Urinary bladder (tissue), 4 donors: ENCODE data around the gene RMI2. TPM values are rescaled to one million over a fixed set of nuclear protein-coding genes. Genes with fewer than 3 reads are reported as not detected.

Experiments used
- DNase-seq: peaks from one replicate; pipeline ENCODE4 v3.0.0-alpha.2; 2015; ENCODE audit errors: extremely low spot score
- H3K27ac ChIP-seq: one replicate; pipeline ENCODE4 v1.5.1; 2013; ENCODE audit warnings: low read depth, mild to moderate bottlenecking, moderate library complexity
- H3K36me3 ChIP-seq: one replicate; pipeline ENCODE4 v1.6.1; 2013; ENCODE audit warnings: mild to moderate bottlenecking, moderate library complexity; ENCODE audit not compliant: insufficient read depth
- H3K4me1 ChIP-seq: one replicate; pipeline ENCODE4 v1.6.1; 2013; ENCODE audit warnings: mild to moderate bottlenecking, moderate library complexity; ENCODE audit not compliant: insufficient read depth
- H3K4me3 ChIP-seq: one replicate; pipeline ENCODE4 v1.5.1; 2013; ENCODE audit warnings: low read depth, low read length
- WGBS: extraction: QIAGEN DNeasy Blood & Tissue Kit; methylation state at CpG from one replicate; pipeline ENCODE4 v1.1.7; 2013; 5-methylcytosine and 5-hydroxymethylcytosine counted together
- polyA plus RNA-seq: library from polyadenylated mRNA; stranded (reverse); fragments of 200-250 nt; gene quantifications from one replicate; pipeline ENCODE4 v1.2.3, GENCODE V29; 2013
- small RNA-seq: library from RNA; depleted of rRNA; stranded (forward); fragments of <200 nt; gene quantifications from one replicate; pipeline ENCODE3, GENCODE V24; 2014
- total RNA-seq: library from RNA; depleted of rRNA; stranded (reverse); fragments of >200 nt; gene quantifications from one replicate; pipeline ENCODE4 v1.2.3, GENCODE V29; 2014
- donor health status: healthy with polysubstance abuse.
- donor health status: healthy.

Gene RMI2
- total and polyA plus RNA-seq, 2 donors = 2.2 to 14.3 TPM

- no peaks in the 10 kb centered on the region for H3K36me3 ChIP-seq
- no peak overlapping the region for H3K27ac ChIP-seq
- no peak for DNase-seq
- no peak overlapping the region for H3K4me3 ChIP-seq
- 88% methylated on average over 10 of the region's 10 CpGs for WGBS
- H3K4me1 ChIP-seq = peaks cover 2% of the 10 kb centered on the region
Measured at GRCh38 chr16:11393861-11394592, 48.8 kb downstream of the RMI2 start.

GRCh38 chr16:11394593-11394960, 49.3 kb downstream of the RMI2 start:
- 78% methylated on average over 3 of the region's 3 CpGs for WGBS
- H3K4me3 ChIP-seq = no peak overlapping the region
- H3K36me3 ChIP-seq = no peaks in the 10 kb centered on the region
- no peak for DNase-seq
- no peak overlapping the region for H3K27ac ChIP-seq
- H3K4me1 ChIP-seq = peaks cover 2% of the 10 kb centered on the region

- 73% methylated on average over 22 of the region's 22 CpGs for WGBS
- H3K27ac ChIP-seq = no peak overlapping the region
- peaks cover 2% of the 10 kb centered on the region for H3K4me1 ChIP-seq
- DNase-seq = no peak
- H3K4me3 ChIP-seq = no peak overlapping the region
- H3K36me3 ChIP-seq = no peaks in the 10 kb centered on the region
Measured at GRCh38 chr16:11395008-11395948, 50.0 kb downstream of the RMI2 start.

- H3K36me3 ChIP-seq = no peaks in the 10 kb centered on the region
- 19% methylated on average over 3 of the region's 3 CpGs for whole genome bisulfite sequencing
- no peak for DNase-seq
- H3K4me3 ChIP-seq = no peak overlapping the region
- H3K4me1 ChIP-seq = peaks cover 2% of the 10 kb centered on the region
- H3K27ac ChIP-seq = no peak overlapping the region
Measured at GRCh38 chr16:11395949-11396240, 50.6 kb downstream of the RMI2 start.

- H3K27ac ChIP-seq = no peak overlapping the region
- H3K4me3 ChIP-seq = no peak overlapping the region
Measured at GRCh38 chr16:11396241-11397048, 51.2 kb downstream of the RMI2 start.

GRCh38 chr16:11398136-11398535, 52.9 kb downstream of the RMI2 start:
- 96% methylated on average over 10 of the region's 10 CpGs for WGBS
- Histone ChIP-seq H3K27ac (no peak overlapping the region), H3K36me3 (no peaks in the 10 kb centered on the region), H3K4me1 (no peaks in the 10 kb centered on the region), H3K4me3 (no peak overlapping the region)
- DNase-seq = no peak

More at GRCh38 chr16:11396241-11397048, 51.2 kb downstream of the RMI2 start:
- Histone ChIP-seq H3K4me1 (peaks cover 2% of the 10 kb centered on the region), H3K36me3 (no peaks in the 10 kb centered on the region)
- no peak for DNase-seq
- WGBS = 37% methylated on average over 24 of the region's 24 CpGs

- no peaks in the 10 kb centered on the region for H3K4me1 ChIP-seq
- H3K4me3 ChIP-seq = no peak overlapping the region
- no peak for DNase-seq
- no peaks in the 10 kb centered on the region for H3K36me3 ChIP-seq
- WGBS = 95% methylated on average over 14 of the region's 14 CpGs
- H3K27ac ChIP-seq = no peak overlapping the region
Measured at GRCh38 chr16:11398851-11399250, 53.6 kb downstream of the RMI2 start.

GRCh38 chr16:11399261-11399831, 54.1 kb downstream of the RMI2 start:
- no peaks in the 10 kb centered on the region for H3K4me1 ChIP-seq
- H3K36me3 ChIP-seq = no peaks in the 10 kb centered on the region
- no peak overlapping the region for H3K27ac ChIP-seq
- DNase-seq = no peak
- WGBS = 92% methylated on average over 22 of the region's 22 CpGs
- no peak overlapping the region for H3K4me3 ChIP-seq

GRCh38 chr16:11400076-11400475, 54.8 kb downstream of the RMI2 start:
- 89% methylated on average over 7 of the region's 7 CpGs for WGBS
- Histone ChIP-seq H3K36me3 (no peaks in the 10 kb centered on the region), H3K4me1 (no peaks in the 10 kb centered on the region), H3K27ac (no peak overlapping the region), H3K4me3 (no peak overlapping the region)
- DNase-seq = no peak

Small RNAs within 50 kb of the gene (small RNA-seq; reads per million reads assigned to genes)
- gene AC099489.2 (not detected), gene MIR548H2 (not detected), gene RF00019 (not detected)

Other genes with a start within 250 kb of the RMI2 start
- gene SOCS1, start 89.3 kb upstream of the RMI2 start, total RNA-seq = 6.9 TPM
- 15.0 TPM for gene SOCS1, start 89.3 kb upstream of the RMI2 start, polyA plus RNA-seq
- gene TNP2, start 76.1 kb upstream of the RMI2 start, total RNA-seq = not detected
- not detected for gene TNP2, start 76.1 kb upstream of the RMI2 start, polyA plus RNA-seq
- not detected for gene PRM3, start 71.8 kb upstream of the RMI2 start, total RNA-seq
- gene PRM3, start 71.8 kb upstream of the RMI2 start, polyA plus RNA-seq = not detected
- not detected for gene PRM2, start 69.0 kb upstream of the RMI2 start, total RNA-seq
- gene PRM2, start 69.0 kb upstream of the RMI2 start, polyA plus RNA-seq = not detected
- gene PRM1, start 64.1 kb upstream of the RMI2 start, total RNA-seq = not detected
- not detected for gene PRM1, start 64.1 kb upstream of the RMI2 start, polyA plus RNA-seq
- 69.7 TPM for gene LITAF, start 241.5 kb downstream of the RMI2 start, total RNA-seq
- gene LITAF, start 241.5 kb downstream of the RMI2 start, polyA plus RNA-seq = 120 TPM